ENCODE results near the gene GLRX3.

GLRX3 gene

GRCh38 chr10:130220251-130221185 is 84.3 kb downstream of the GLRX3 start:
- Histone ChIP-seq H4K20me1 (ENCODE audit: insufficient read depth, low read length) (no peaks in the 10 kb centered on the region), H3K4me2 (ENCODE audit: low read length) (no peak overlapping the region), H3K79me2 (ENCODE audit: low read length) (no peaks in the 10 kb centered on the region), H3K36me3 (replicated peaks; ENCODE audit: low read depth, low read length) (no peaks in the 10 kb centered on the region), H3K4me3 (ENCODE audit: low read length) (no peak overlapping the region), H3K27ac (ENCODE audit: low read length) (no peak overlapping the region), H3K27me3 (ENCODE audit: low read depth, low read length) (no peaks in the 10 kb centered on the region), H3K4me1 (ENCODE audit: low read length) (no peaks in the 10 kb centered on the region), H2AFZ (ENCODE audit: low read depth, low read length) (no peak overlapping the region), H3K9me3 (ENCODE audit: insufficient read depth, low read length) (no peaks in the 10 kb centered on the region), H3K9ac (ENCODE audit: low read length) (no peak overlapping the region)
- TF ChIP-seq CTCF (IDR thresholded peaks at IDR 0.05; ENCODE audit: low read depth, low read length) (no peak), EZH2phosphoT487 (IDR thresholded peaks at IDR 0.05; ENCODE audit: low read depth) (no peak)

GRCh38 chr10:130221456-130222375 is 85.5 kb downstream of the GLRX3 start:
- no peaks in the 10 kb centered on the region for H4K20me1 ChIP-seq (ENCODE audit: insufficient read depth, low read length)
- H3K36me3 ChIP-seq (replicated peaks; ENCODE audit: low read depth, low read length) = no peaks in the 10 kb centered on the region
- no peaks in the 10 kb centered on the region for H3K9me3 ChIP-seq (ENCODE audit: insufficient read depth, low read length)
- no peak overlapping the region for H3K4me2 ChIP-seq (ENCODE audit: low read length)
- no peak overlapping the region for H3K9ac ChIP-seq (ENCODE audit: low read length)
- no peaks in the 10 kb centered on the region for H3K79me2 ChIP-seq (ENCODE audit: low read length)
- TF ChIP-seq CTCF (IDR thresholded peaks at IDR 0.05; ENCODE audit: low read depth, low read length) (no peak), EZH2phosphoT487 (IDR thresholded peaks at IDR 0.05; ENCODE audit: low read depth) (no peak)
- H3K4me3 ChIP-seq (ENCODE audit: low read length) = no peak overlapping the region
- no peak overlapping the region for H2AFZ ChIP-seq (ENCODE audit: low read depth, low read length)
- no peaks in the 10 kb centered on the region for H3K4me1 ChIP-seq (ENCODE audit: low read length)
- H3K27ac ChIP-seq (ENCODE audit: low read length) = no peak overlapping the region
- H3K27me3 ChIP-seq (ENCODE audit: low read depth, low read length) = no peaks in the 10 kb centered on the region

- Histone ChIP-seq H2AFZ (ENCODE audit: low read depth, low read length) (no peak overlapping the region), H3K4me2 (ENCODE audit: low read length) (no peak overlapping the region), H3K4me3 (ENCODE audit: low read length) (no peak overlapping the region), H3K27me3 (ENCODE audit: low read depth, low read length) (no peaks in the 10 kb centered on the region), H3K36me3 (replicated peaks; ENCODE audit: low read depth, low read length) (no peaks in the 10 kb centered on the region), H3K9me3 (ENCODE audit: insufficient read depth, low read length) (no peaks in the 10 kb centered on the region), H3K79me2 (ENCODE audit: low read length) (no peaks in the 10 kb centered on the region), H3K27ac (ENCODE audit: low read length) (no peak overlapping the region), H3K9ac (ENCODE audit: low read length) (no peak overlapping the region), H3K4me1 (ENCODE audit: low read length) (no peaks in the 10 kb centered on the region), H4K20me1 (ENCODE audit: insufficient read depth, low read length) (no peaks in the 10 kb centered on the region)
- TF ChIP-seq CTCF (IDR thresholded peaks at IDR 0.05; ENCODE audit: low read depth, low read length) (no peak), EZH2phosphoT487 (IDR thresholded peaks at IDR 0.05; ENCODE audit: low read depth) (no peak)
Observed at GRCh38 chr10:130222381-130222780, 86.2 kb downstream of the GLRX3 start.

GRCh38 chr10:130224228-130224627 is 88.0 kb downstream of the GLRX3 start:
- H2AFZ ChIP-seq (ENCODE audit: low read depth, low read length) = no peak overlapping the region
- H3K4me2 ChIP-seq (ENCODE audit: low read length) = no peak overlapping the region
- no peak overlapping the region for H3K4me3 ChIP-seq (ENCODE audit: low read length)
- no peaks in the 10 kb centered on the region for H4K20me1 ChIP-seq (ENCODE audit: insufficient read depth, low read length)
- H3K4me1 ChIP-seq (ENCODE audit: low read length) = no peaks in the 10 kb centered on the region
- no peaks in the 10 kb centered on the region for H3K36me3 ChIP-seq (replicated peaks; ENCODE audit: low read depth, low read length)
- H3K27ac ChIP-seq (ENCODE audit: low read length) = no peak overlapping the region
- TF ChIP-seq CTCF (IDR thresholded peaks at IDR 0.05; ENCODE audit: low read depth, low read length) (no peak), EZH2phosphoT487 (IDR thresholded peaks at IDR 0.05; ENCODE audit: low read depth) (no peak)
- H3K9me3 ChIP-seq (ENCODE audit: insufficient read depth, low read length) = no peaks in the 10 kb centered on the region
- no peaks in the 10 kb centered on the region for H3K79me2 ChIP-seq (ENCODE audit: low read length)
- no peak overlapping the region for H3K9ac ChIP-seq (ENCODE audit: low read length)
- H3K27me3 ChIP-seq (ENCODE audit: low read depth, low read length) = no peaks in the 10 kb centered on the region
